ENCODE measurements around the gene TMEM91. TPM values are rescaled to one million over a fixed set of nuclear protein-coding genes. Genes with fewer than 3 reads are reported as not detected.

The TMEM91 gene
- total and polyA plus RNA-seq, 2 experiments from 2014 or later = 9.3 to 10.6 TPM

GRCh38 chr19:41355802-41356201 lies 20.5 kb upstream of the TMEM91 start:
- H3K4me3 Mint-ChIP-seq = no peak overlapping the region
- H3K4me2 ChIP-seq = no peak overlapping the region
- no peak overlapping the region for H2AFZ ChIP-seq
- DNase-seq (ENCODE audit: low spot score) = no peak
- no peak overlapping the region for H3K4me3 ChIP-seq
- no peaks in the 10 kb centered on the region; the same call in 2 of the 3 replicates for H3K9me3 Mint-ChIP-seq
- 0 out of 2 replicates have a peak, but pooled peaks cover 2% of the 10 kb centered on the region for H4K20me1 ChIP-seq (replicated peaks; ENCODE audit: insufficient read depth)
- H3K4me1 Mint-ChIP-seq = peaks cover 17% of the 10 kb centered on the region
- H3K27ac ChIP-seq (ENCODE audit: low read depth) = no peak overlapping the region
- no peak overlapping the region for H3K27ac Mint-ChIP-seq
- H3K36me3 ChIP-seq (ENCODE audit: insufficient read depth) = no peaks in the 10 kb centered on the region
- peaks cover 7% of the 10 kb centered on the region; the same call in 1 of the 2 replicates for H3K4me1 ChIP-seq (ENCODE audit: insufficient read depth)
- H3F3A ChIP-seq (replicated peaks; ENCODE audit: low read depth) = peaks cover 2% of the 10 kb centered on the region; the same call in 1 of the 2 replicates
- TF ChIP-seq EZH2 (IDR thresholded peaks at IDR 0.05; ENCODE audit: low read depth, unreplicated experiment) (no peak), ZNF462 (CRISPR knock-in tag; IDR thresholded peaks at IDR 0.05) (no peak), POLR2AphosphoS5 (IDR thresholded peaks at IDR 0.05; ENCODE audit: low read depth) (no peak), ZNF114 (CRISPR knock-in tag; IDR thresholded peaks at IDR 0.05) (no peak), REST (IDR thresholded peaks at IDR 0.05; ENCODE audit: unreplicated experiment) (no peak), STAT1 (IDR thresholded peaks at IDR 0.05; ENCODE audit: unreplicated experiment) (no peak), ETS1 (IDR thresholded peaks at IDR 0.05) (no peak)
- no peaks in the 10 kb centered on the region for H3K9me2 ChIP-seq (ENCODE audit: insufficient read depth)
- H3K27me3 ChIP-seq (ENCODE audit: insufficient read depth) = peaks cover 28% of the 10 kb centered on the region
- peaks cover 53% of the 10 kb centered on the region for H3K27me3 Mint-ChIP-seq (ENCODE audit: insufficient read depth, low read depth, poor library complexity)
- no peaks in the 10 kb centered on the region for H3K79me2 ChIP-seq (replicated peaks; ENCODE audit: insufficient read depth)
- ATAC-seq = no peak
- H3K36me3 Mint-ChIP-seq (ENCODE audit: low read depth) = no peaks in the 10 kb centered on the region; the same call in 2 of the 3 replicates

Data from GM23338 (cell line).